ENCODE data around the gene DLGAP4. TPM values are rescaled to one million over a fixed set of nuclear protein-coding genes. Genes with fewer than 3 reads are reported as not detected.

The DLGAP4 gene
- total RNA-seq, 2 donors from 2014 or later: 62.9 to 78.2 TPM

DNA sequence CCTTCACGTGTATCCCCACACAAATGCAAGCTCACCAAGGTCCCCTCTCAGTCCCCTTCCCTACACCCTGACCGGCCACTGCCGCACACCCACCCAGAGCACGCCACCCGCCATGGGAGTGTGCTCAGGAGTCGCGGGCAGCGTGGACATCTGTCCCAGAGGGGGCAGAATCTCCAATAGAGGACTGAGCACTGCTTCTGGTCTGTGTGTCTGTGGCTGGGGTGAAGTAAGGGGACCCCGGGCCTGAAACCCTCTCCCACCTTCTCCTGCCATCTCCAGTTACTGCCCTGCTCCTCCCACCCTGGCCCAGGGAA, 243.4 kb downstream of the DLGAP4 start:
- no peaks in the 10 kb centered on the region for H3K4me1 ChIP-seq (ENCODE audit: control insufficient read depth, insufficient read depth, low read length)
- no peak overlapping the region for H3K4me3 Mint-ChIP-seq
- peaks cover 36% of the 10 kb centered on the region for H3K36me3 ChIP-seq (ENCODE audit: control insufficient read depth, insufficient read depth, low read length)
- no peaks in the 10 kb centered on the region for H3K9me3 ChIP-seq (ENCODE audit: control insufficient read depth, low read length)
- no peaks in the 10 kb centered on the region for H3K9me3 Mint-ChIP-seq
- no peak overlapping the region for H3K4me3 ChIP-seq (ENCODE audit: low read length)
- DNase-seq: peak; percentile 42
- no peaks in the 10 kb centered on the region for H3K27me3 ChIP-seq (ENCODE audit: control insufficient read depth, insufficient read depth, low read length, poor library complexity, severe bottlenecking)
- no peak overlapping the region for H3K27ac ChIP-seq (ENCODE audit: low read depth, low read length)
- peaks cover 29% of the 10 kb centered on the region for H3K36me3 Mint-ChIP-seq (ENCODE audit: low read depth)
- no peak overlapping the region for H3K9ac ChIP-seq (ENCODE audit: extremely low read depth, low read length, poor library complexity, severe bottlenecking)
- TF ChIP-seq, protein P1, sequence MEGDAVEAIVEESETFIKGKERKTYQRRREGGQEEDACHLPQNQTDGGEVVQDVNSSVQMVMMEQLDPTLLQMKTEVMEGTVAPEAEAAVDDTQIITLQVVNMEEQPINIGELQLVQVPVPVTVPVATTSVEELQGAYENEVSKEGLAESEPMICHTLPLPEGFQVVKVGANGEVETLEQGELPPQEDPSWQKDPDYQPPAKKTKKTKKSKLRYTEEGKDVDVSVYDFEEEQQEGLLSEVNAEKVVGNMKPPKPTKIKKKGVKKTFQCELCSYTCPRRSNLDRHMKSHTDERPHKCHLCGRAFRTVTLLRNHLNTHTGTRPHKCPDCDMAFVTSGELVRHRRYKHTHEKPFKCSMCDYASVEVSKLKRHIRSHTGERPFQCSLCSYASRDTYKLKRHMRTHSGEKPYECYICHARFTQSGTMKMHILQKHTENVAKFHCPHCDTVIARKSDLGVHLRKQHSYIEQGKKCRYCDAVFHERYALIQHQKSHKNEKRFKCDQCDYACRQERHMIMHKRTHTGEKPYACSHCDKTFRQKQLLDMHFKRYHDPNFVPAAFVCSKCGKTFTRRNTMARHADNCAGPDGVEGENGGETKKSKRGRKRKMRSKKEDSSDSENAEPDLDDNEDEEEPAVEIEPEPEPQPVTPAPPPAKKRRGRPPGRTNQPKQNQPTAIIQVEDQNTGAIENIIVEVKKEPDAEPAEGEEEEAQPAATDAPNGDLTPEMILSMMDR (conservative IDR thresholded peaks at IDR 0.05): no peak
- no peak overlapping the region for H3K27ac Mint-ChIP-seq
- WGBS, 2 experiments (ENCODE audit: insufficient coverage in 1 of 2, insufficient read length in 1 of 2): 94 to 95% methylated on average over 4 to 9 of the region's 9 CpGs
- no peaks in the 10 kb centered on the region for H3K27me3 Mint-ChIP-seq (ENCODE audit: insufficient read depth)
- no peaks in the 10 kb centered on the region for H3K4me1 Mint-ChIP-seq

DNA sequence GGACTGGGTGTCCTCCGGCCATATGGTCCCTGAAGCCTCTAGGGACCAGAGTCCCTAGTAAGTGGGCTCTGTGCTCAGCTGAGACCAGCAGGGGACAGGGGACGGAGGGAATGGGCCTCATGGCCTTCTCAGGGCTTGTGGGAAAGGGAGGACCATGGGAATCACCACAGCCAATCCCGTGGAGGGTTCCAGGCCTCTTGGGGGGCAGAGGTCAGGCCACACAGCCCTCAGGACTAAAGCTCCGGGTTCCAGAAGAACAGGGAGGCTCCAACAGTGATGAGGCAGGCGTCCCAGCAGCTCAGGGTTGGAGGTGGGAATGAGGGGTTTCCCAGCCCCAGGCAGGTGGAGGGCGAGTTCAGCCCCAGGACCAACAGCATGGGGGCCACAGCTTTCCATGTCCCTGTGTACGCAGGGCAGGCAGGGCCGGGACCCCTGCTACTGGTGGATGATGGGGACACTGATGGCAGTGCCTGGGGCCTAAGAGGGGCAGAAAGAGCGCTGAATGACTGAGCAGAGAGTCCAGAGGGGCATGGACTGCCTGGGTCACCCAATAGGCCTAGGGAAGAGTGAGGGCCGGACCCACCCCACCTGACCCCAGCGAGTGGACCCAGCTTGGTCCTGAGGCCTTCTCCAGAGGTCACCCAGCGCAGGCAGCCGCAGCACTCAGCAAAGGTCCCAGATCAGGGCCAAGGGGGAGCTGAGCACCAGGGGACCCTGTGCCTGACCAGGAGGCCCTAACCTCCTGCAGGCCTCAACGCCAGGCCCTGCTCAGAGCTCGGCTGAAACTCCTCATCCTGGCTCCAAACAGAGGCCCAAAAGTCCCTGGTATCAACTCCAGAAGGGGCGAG, 244.0 kb downstream of the DLGAP4 start:
- H3K27me3 ChIP-seq (ENCODE audit: control insufficient read depth, insufficient read depth, low read length, poor library complexity, severe bottlenecking): no peaks in the 10 kb centered on the region
- DNase-seq: peak; percentile 45
- no peaks in the 10 kb centered on the region for H3K9me3 ChIP-seq (ENCODE audit: control insufficient read depth, low read length)
- Mint-ChIP-seq H3K27me3 (ENCODE audit: insufficient read depth) (no peaks in the 10 kb centered on the region), H3K9me3 (no peaks in the 10 kb centered on the region), H3K27ac (peak overlapping the region; percentile 13), H3K4me1 (no peaks in the 10 kb centered on the region), H3K4me3 (no peak overlapping the region), H3K36me3 (ENCODE audit: low read depth) (peaks cover 26% of the 10 kb centered on the region)
- H3K4me1 ChIP-seq (ENCODE audit: control insufficient read depth, insufficient read depth, low read length): no peaks in the 10 kb centered on the region
- no peak overlapping the region for H3K9ac ChIP-seq (ENCODE audit: extremely low read depth, low read length, poor library complexity, severe bottlenecking)
- H3K4me3 ChIP-seq (ENCODE audit: low read length): no peak overlapping the region
- 91% methylated on average over 7 to 16 of the region's 16 CpGs for WGBS, 2 experiments (ENCODE audit: insufficient coverage in 1 of 2, insufficient read length in 1 of 2)
- TF ChIP-seq, protein P1 (conservative IDR thresholded peaks at IDR 0.05): no peak
- H3K27ac ChIP-seq (ENCODE audit: low read depth, low read length): peak overlapping the region; percentile 47
- peaks cover 31% of the 10 kb centered on the region for H3K36me3 ChIP-seq (ENCODE audit: control insufficient read depth, insufficient read depth, low read length)

DNA sequence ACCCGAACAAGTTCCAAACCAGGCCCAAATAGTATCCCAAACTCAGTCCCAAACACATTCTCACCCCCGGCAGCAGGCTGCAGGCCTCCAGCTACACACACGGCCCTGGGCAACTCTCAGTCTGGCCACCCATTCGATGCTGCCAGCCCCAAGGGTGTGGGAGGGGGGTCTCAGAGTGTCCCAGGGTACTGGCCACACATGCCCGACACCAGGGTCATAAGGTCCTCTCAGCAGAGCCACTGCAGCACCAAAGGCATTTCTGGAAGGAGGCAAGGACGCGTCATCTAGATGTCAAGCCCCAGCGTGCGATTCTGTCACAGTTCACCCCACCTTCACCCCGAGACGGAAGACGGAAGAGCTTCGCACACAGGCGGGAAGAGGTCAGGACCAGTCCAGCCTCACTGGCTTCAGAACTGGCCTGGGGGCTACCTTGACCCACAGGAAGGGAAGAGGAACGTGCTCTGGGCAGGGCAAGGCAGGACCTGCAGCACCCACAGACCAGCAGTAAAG, 244.7 kb downstream of the DLGAP4 start:
- no peak overlapping the region for H3K4me3 Mint-ChIP-seq
- Histone ChIP-seq H3K9ac (ENCODE audit: extremely low read depth, low read length, poor library complexity, severe bottlenecking) (no peak overlapping the region), H3K4me3 (ENCODE audit: low read length) (no peak overlapping the region), H3K27ac (ENCODE audit: low read depth, low read length) (peak overlapping the region; percentile 47), H3K9me3 (ENCODE audit: control insufficient read depth, low read length) (no peaks in the 10 kb centered on the region), H3K36me3 (ENCODE audit: control insufficient read depth, insufficient read depth, low read length) (peaks cover 29% of the 10 kb centered on the region), H3K27me3 (ENCODE audit: control insufficient read depth, insufficient read depth, low read length, poor library complexity, severe bottlenecking) (no peaks in the 10 kb centered on the region), H3K4me1 (ENCODE audit: control insufficient read depth, insufficient read depth, low read length) (no peaks in the 10 kb centered on the region)
- 76 to 89% methylated on average over 9 to 15 of the region's 15 CpGs for WGBS, 2 experiments (ENCODE audit: insufficient coverage in 1 of 2, insufficient read length in 1 of 2)
- peaks cover 23% of the 10 kb centered on the region for H3K36me3 Mint-ChIP-seq (ENCODE audit: low read depth)
- DNase-seq: peak; percentile 50
- H3K27me3 Mint-ChIP-seq (ENCODE audit: insufficient read depth): no peaks in the 10 kb centered on the region
- peak overlapping the region; percentile 8 for H3K27ac Mint-ChIP-seq
- H3K4me1 Mint-ChIP-seq: no peaks in the 10 kb centered on the region
- H3K9me3 Mint-ChIP-seq: no peaks in the 10 kb centered on the region
- TF ChIP-seq, protein P1 (conservative IDR thresholded peaks at IDR 0.05): no peak

All from endodermal cell (in vitro differentiated cells).